OCI-LY7 (cell line): ENCODE measurements around the gene CCL13. TPM values are rescaled to one million over a fixed set of nuclear protein-coding genes. Genes with fewer than 3 reads are reported as not detected.
A peak's percentile ranks its signal among the peaks of the same experiment; 100 is the strongest.

Source experiments
- BruUV-seq: library from RNA; stranded (reverse); fragments of 400-500 nt; replicated peaks from 2 replicates; lab custom pipeline; 2021; lab: Mats Ljungman, UMichigan
- CTCF ChIA-PET: fragments of 300-600 bp; sonication (Branson Sonifier 250); formaldehyde crosslinking; loops from one replicate; lab custom pipeline; 2022; ENCODE audit warnings: antibody characterized with exemption; ENCODE audit not compliant: unreplicated experiment; lab: Charles Lee
- POLR2A ChIA-PET: fragments of 300-600 bp; sonication (Branson Sonifier 250); formaldehyde crosslinking; loops from one replicate; lab custom pipeline; 2022; ENCODE audit warnings: antibody characterized with exemption; lab: Charles Lee
- DNase-seq: peaks from one replicate; pipeline ENCODE4 v3.0.0-alpha.2; 2015; ENCODE audit warnings: low spot score
- H2AFZ ChIP-seq: fragments of 200-600 bp; sonication (generic), shearing (Covaris generic); 2 replicates; pipeline ENCODE4 v1.6.1; 2014; ENCODE audit warnings: mild to moderate bottlenecking, antibody characterized with exemption, low read length, moderate library complexity
- H3K27ac ChIP-seq: fragments of 200-600 bp; sonication (generic); 2 replicates; pipeline ENCODE4 v1.5.1; 2014; ENCODE audit warnings: mixed run types, low read depth, mild to moderate bottlenecking, moderate library complexity, low read length, inconsistent platforms; ENCODE audit not compliant: poor library complexity, severe bottlenecking
- H3K36me3 ChIP-seq: fragments of 200-600 bp; sonication (generic); 2 replicates; pipeline ENCODE4 v1.6.1; 2014; ENCODE audit warnings: mild to moderate bottlenecking, antibody characterized with exemption, low read length, moderate library complexity, mixed read lengths; ENCODE audit not compliant: insufficient read depth
- H3K4me1 ChIP-seq: fragments of 200-600 bp; sonication (generic); 2 replicates; pipeline ENCODE4 v1.5.1; 2014; ENCODE audit warnings: mild to moderate bottlenecking, low read length; ENCODE audit not compliant: insufficient read depth, poor library complexity, severe bottlenecking
- H3K4me2 ChIP-seq: fragments of 200-600 bp; sonication (generic); 2 replicates; pipeline ENCODE4 v1.6.1; 2014; ENCODE audit warnings: mild to moderate bottlenecking, low read length
- H3K4me3 ChIP-seq: fragments of 200-600 bp; sonication (generic); 2 replicates; pipeline ENCODE4 v1.5.1; 2014; ENCODE audit warnings: mild to moderate bottlenecking, low read depth, low read length; ENCODE audit not compliant: poor library complexity, severe bottlenecking
- H3K79me2 ChIP-seq: fragments of 200-600 bp; sonication (generic); 2 replicates; pipeline ENCODE4 v1.6.1; 2016; ENCODE audit warnings: low read depth, mild to moderate bottlenecking, low read length, moderate library complexity, mixed read lengths; ENCODE audit not compliant: insufficient read depth
- H3K9me2 ChIP-seq: fragments of 200-600 bp; sonication (generic); 2 replicates; pipeline ENCODE4 v1.6.1; 2016; ENCODE audit warnings: mild to moderate bottlenecking, low read length, mixed read lengths; ENCODE audit not compliant: insufficient read depth
- H3K9me3 ChIP-seq: fragments of 200-600 bp; sonication (generic); 2 replicates; pipeline ENCODE4 v1.6.1; 2014; ENCODE audit warnings: mild to moderate bottlenecking, mixed run types, low read length, mixed read lengths
- H4K20me1 ChIP-seq: fragments of 200-600 bp; sonication (generic); 2 replicates; pipeline ENCODE4 v1.6.1; 2014; ENCODE audit warnings: mild to moderate bottlenecking, antibody characterized with exemption, low read length, moderate library complexity, mixed read lengths; ENCODE audit not compliant: insufficient read depth
- CTCF ChIP-seq: fragments of 200-600 bp; sonication (generic); conservative IDR thresholded peaks from 2 replicates; pipeline ENCODE4 v1.5.1; 2014; ENCODE audit warnings: mild to moderate bottlenecking, antibody characterized with exemption, low read length, moderate library complexity, mixed read lengths
- EZH2phosphoT487 ChIP-seq: fragments of 200-600 bp; sonication (generic); IDR thresholded peaks from 2 replicates; pipeline ENCODE4 v1.6.1; 2018; ENCODE audit warnings: low read depth, borderline replicate concordance, mild to moderate bottlenecking, mixed run types, antibody characterized with exemption, low read length, moderate library complexity, mixed read lengths
- intact Hi-C: fragments of 100-400 bp; cut with micrococcal nuclease; formaldehyde crosslinking; loops from one replicate; pipeline ENCODE4 v1.10.0; 2022; ENCODE audit not compliant: unreplicated experiment
- total RNA-seq, 2 experiments: library from RNA; depleted of rRNA in 1 of 2; stranded (reverse); fragments of >200 nt in 1 of 2; shearing (Covaris generic) in 1 of 2; gene quantifications; 2 replicates each; pipeline ENCODE4 v1.2.3, GENCODE V29; 2014 to 2022

Gene CCL13
- total RNA-seq, 2 experiments from 2014 or later = not detected

- Histone ChIP-seq H3K79me2 (no peaks in the 10 kb centered on the region), H3K4me3 (no peak overlapping the region), H3K4me2 (no peak overlapping the region), H3K4me1 (no peaks in the 10 kb centered on the region), H3K9me3 (no peaks in the 10 kb centered on the region), H4K20me1 (no peaks in the 10 kb centered on the region), H3K27ac (no peak overlapping the region), H2AFZ (no peak overlapping the region), H3K36me3 (no peaks in the 10 kb centered on the region), H3K9me2 (no peaks in the 10 kb centered on the region)
- no TSS peak for BruUV-seq
- intact Hi-C loops = loop anchor here (10.0 kb wide), 2 partner anchors 130 to 160 kb away; no protein-coding TSS in a partner anchor
- ChIA-PET CTCF (no interaction called here), POLR2A (interaction anchor here (0.9 kb wide), 1 partner anchor 48 kb away, joined by 4 read pairs; no protein-coding TSS in a partner anchor)
- TF ChIP-seq CTCF (no peak), EZH2phosphoT487 (no peak)
- DNase-seq = no peak
These were observed 1.6 kb upstream of the CCL13 start for GRCh38 chr17:34354637-34355036.

GRCh38 chr17:34357398-34357797 lies 1.1 kb downstream of the CCL13 start:
- CTCF ChIA-PET = no interaction called here
- Histone ChIP-seq H3K36me3 (no peaks in the 10 kb centered on the region), H4K20me1 (no peaks in the 10 kb centered on the region), H3K79me2 (no peaks in the 10 kb centered on the region), H3K4me1 (peaks cover 22% of the 10 kb centered on the region), H3K27ac (no peak overlapping the region), H2AFZ (no peak overlapping the region), H3K4me3 (no peak overlapping the region), H3K9me2 (no peaks in the 10 kb centered on the region), H3K4me2 (no peak overlapping the region), H3K9me3 (no peaks in the 10 kb centered on the region)
- no TSS peak for BruUV-seq
- DNase-seq = no peak
- POLR2A ChIA-PET = interaction anchor here (0.8 kb wide), 1 partner anchor 30 kb away, joined by 3 read pairs; no protein-coding TSS in a partner anchor
- TF ChIP-seq EZH2phosphoT487 = no peak
- TF ChIP-seq CTCF = peak; percentile 72
- intact Hi-C loops = loop anchor here (10.0 kb wide), 2 partner anchors 133 to 157 kb away; no protein-coding TSS in a partner anchor

- CTCF ChIA-PET = no interaction called here
- intact Hi-C loops = loop anchor here (10.0 kb wide), 2 partner anchors 134 to 156 kb away; no protein-coding TSS in a partner anchor
These were observed 2.4 kb downstream of the CCL13 start for GRCh38 chr17:34358631-34359030.

More at GRCh38 chr17:34358631-34359030, 2.4 kb downstream of the CCL13 start:
- DNase-seq = no peak
- H3K36me3 ChIP-seq = no peaks in the 10 kb centered on the region
- no peak overlapping the region for H3K27ac ChIP-seq
- no peak overlapping the region for H3K4me2 ChIP-seq
- H3K79me2 ChIP-seq = no peaks in the 10 kb centered on the region
- no peak overlapping the region for H3K4me3 ChIP-seq
- POLR2A ChIA-PET = interaction anchor here (0.9 kb wide), 1 partner anchor 10 kb away, joined by 4 read pairs; no protein-coding TSS in a partner anchor
- 0 out of 2 replicates have a peak, but pooled peaks cover 3% of the 10 kb centered on the region for H3K9me3 ChIP-seq
- no peak for TF ChIP-seq CTCF
- TF ChIP-seq EZH2phosphoT487 = no peak
- no TSS peak for BruUV-seq
- H3K9me2 ChIP-seq = no peaks in the 10 kb centered on the region
- peaks cover 34% of the 10 kb centered on the region for H3K4me1 ChIP-seq
- no peak overlapping the region for H2AFZ ChIP-seq
- H4K20me1 ChIP-seq = no peaks in the 10 kb centered on the region
